ENCODE results near the gene HPS5.
A peak's percentile ranks its signal among the peaks of the same experiment; 100 is the strongest.
"Not testable (repeated sequence)": the region's sequence is repeated elsewhere in the genome, so short reads cannot be mapped to it uniquely, and the experiment has no call there.

The HPS5 gene

GRCh38 chr11:18267335-18268133 is 54.4 kb downstream of the HPS5 start:
- not testable (repeated sequence) for DNase-seq

GRCh38 chr11:18265949-18266348 is 56.0 kb downstream of the HPS5 start, which contains the start of gene SAA1:
SAA1 (plus strand) TSS chr11:18266264; CDS start chr11:18266888, 624 bp downstream.
- DNase-seq = no peak

- no peak for DNase-seq
Observed at GRCh38 chr11:18264677-18265555, 57.0 kb downstream of the HPS5 start.

- no peak for DNase-seq
Observed at GRCh38 chr11:18264035-18264434, 57.9 kb downstream of the HPS5 start.

- DNase-seq = not testable (repeated sequence)
Observed at GRCh38 chr11:18262681-18263350, 59.1 kb downstream of the HPS5 start.

- DNase-seq = no peak
Observed at GRCh38 chr11:18261721-18262120, 60.2 kb downstream of the HPS5 start.

GRCh38 chr11:18259259-18259658 is 62.7 kb downstream of the HPS5 start:
- DNase-seq = no peak

GRCh38 chr11:18254781-18255361 is 67.1 kb downstream of the HPS5 start:
- DNase-seq = no peak

GRCh38 chr11:18253778-18254338 is 68.1 kb downstream of the HPS5 start:
- DNase-seq = no peak

- DNase-seq = no peak
Observed at GRCh38 chr11:18253233-18253632, 68.7 kb downstream of the HPS5 start.

GRCh38 chr11:18248561-18248960 is 73.4 kb downstream of the HPS5 start, which contains the start of gene SAA2:
SAA2 (minus strand) TSS chr11:18248668; CDS start chr11:18248011, 657 bp downstream.
- no peak for DNase-seq

GRCh38 chr11:18247191-18247581 is 74.8 kb downstream of the HPS5 start:
- DNase-seq = not testable (repeated sequence)

GRCh38 chr11:18246379-18247190 is 75.4 kb downstream of the HPS5 start:
- not testable (repeated sequence) for DNase-seq

GRCh38 chr11:18245396-18245795 is 76.5 kb downstream of the HPS5 start:
- DNase-seq = no peak

GRCh38 chr11:18243783-18244362 is 78.1 kb downstream of the HPS5 start:
- DNase-seq = peak; percentile 65

GRCh38 chr11:18239655-18240054 is 82.3 kb downstream of the HPS5 start:
- DNase-seq = no peak

GRCh38 chr11:18236664-18237356 is 85.1 kb downstream of the HPS5 start, which contains the start of gene SAA4:
SAA4 (minus strand) TSS chr11:18236802; CDS start chr11:18235926, 876 bp downstream.
- DNase-seq = no peak

GRCh38 chr11:18235394-18236334 is 86.3 kb downstream of the HPS5 start:
- no peak for DNase-seq

GRCh38 chr11:18233912-18234311 is 88.0 kb downstream of the HPS5 start:
- no peak for DNase-seq

Measured in NCI-H1436 (cell line).